Esophagus squamous epithelium (tissue), 4 donors: ENCODE results near the gene AFF4.

Source experiments
- POLR2A ChIP-seq, 4 donors: fragments of 450-650 bp; IDR thresholded peaks; one replicate each; pipeline ENCODE4 v1.6.1; 2017; ENCODE audit warnings: antibody characterized with exemption in 4 of 4, mild to moderate bottlenecking in 4 of 4, moderate library complexity in 3 of 4
- TF ChIP-seq, protein P1 (sequence below), 6 experiments: fragments of 450-650 bp in 4 of 6; fragments of 200-600 bp in 2 of 6; sonication (generic) in 2 of 6; IDR thresholded peaks; one replicate each; pipeline ENCODE4 v1.5.1; 2016 to 2019; ENCODE audit warnings: antibody characterized with exemption in 6 of 6, mild to moderate bottlenecking in 4 of 6, moderate library complexity in 4 of 6

- TF ChIP-seq, protein P1, sequence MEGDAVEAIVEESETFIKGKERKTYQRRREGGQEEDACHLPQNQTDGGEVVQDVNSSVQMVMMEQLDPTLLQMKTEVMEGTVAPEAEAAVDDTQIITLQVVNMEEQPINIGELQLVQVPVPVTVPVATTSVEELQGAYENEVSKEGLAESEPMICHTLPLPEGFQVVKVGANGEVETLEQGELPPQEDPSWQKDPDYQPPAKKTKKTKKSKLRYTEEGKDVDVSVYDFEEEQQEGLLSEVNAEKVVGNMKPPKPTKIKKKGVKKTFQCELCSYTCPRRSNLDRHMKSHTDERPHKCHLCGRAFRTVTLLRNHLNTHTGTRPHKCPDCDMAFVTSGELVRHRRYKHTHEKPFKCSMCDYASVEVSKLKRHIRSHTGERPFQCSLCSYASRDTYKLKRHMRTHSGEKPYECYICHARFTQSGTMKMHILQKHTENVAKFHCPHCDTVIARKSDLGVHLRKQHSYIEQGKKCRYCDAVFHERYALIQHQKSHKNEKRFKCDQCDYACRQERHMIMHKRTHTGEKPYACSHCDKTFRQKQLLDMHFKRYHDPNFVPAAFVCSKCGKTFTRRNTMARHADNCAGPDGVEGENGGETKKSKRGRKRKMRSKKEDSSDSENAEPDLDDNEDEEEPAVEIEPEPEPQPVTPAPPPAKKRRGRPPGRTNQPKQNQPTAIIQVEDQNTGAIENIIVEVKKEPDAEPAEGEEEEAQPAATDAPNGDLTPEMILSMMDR (IDR thresholded peaks at IDR 0.05) = no peak
- TF ChIP-seq POLR2A (IDR thresholded peaks at IDR 0.05) = no peak
Observed at GRCh38 chr5:132873930-132874271, 89.5 kb downstream of the AFF4 start.
